Stimulated activated CD8-positive, alpha-beta memory T cell treated with anti-CD3 and anti-CD28 coated beads, Interleukin-15, amount 100 ng/mL, for 24 hours (primary cell): ENCODE measurements around the gene TPTE.
"Not testable (repeated sequence)": the region's sequence is repeated elsewhere in the genome, so short reads cannot be mapped to it uniquely, and the experiment has no call there.

Experiments used
- DNase-seq: peaks from one replicate; pipeline ENCODE4 v3.0.0-alpha.2; 2020; ENCODE audit warnings: low read depth

The TPTE gene

DNA sequence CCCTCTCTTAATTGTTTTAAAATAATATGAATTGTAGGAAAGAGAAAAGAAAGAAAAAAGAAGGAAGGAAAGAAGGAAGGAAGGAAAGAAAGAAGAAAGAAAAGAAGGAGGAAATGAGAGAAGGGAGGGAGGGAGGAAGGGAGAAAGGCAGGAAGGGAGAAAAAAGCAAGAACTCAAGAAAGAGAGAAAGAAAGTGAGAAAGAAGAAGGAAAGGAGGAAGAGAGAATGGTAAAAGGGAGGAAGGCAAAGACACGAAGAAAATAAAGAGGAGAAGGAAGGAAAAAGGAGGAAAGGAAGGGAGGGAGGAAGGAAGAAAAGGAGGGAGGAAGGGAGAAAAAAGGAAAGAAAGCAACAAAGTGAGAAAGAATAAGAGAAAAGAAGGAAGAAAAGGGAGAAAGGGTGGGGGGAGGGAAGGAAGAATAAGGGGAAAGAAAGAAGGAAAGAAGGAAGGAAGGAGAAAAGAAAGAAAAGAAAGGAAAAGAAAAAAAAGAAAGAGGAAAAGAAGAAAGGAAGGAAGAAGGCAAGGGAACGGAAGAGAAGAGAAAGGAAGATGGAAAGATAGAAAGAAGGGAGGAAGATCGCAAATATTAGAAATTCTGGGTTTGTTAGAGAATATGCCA is 95.9 kb downstream of the TPTE start:
- not testable (repeated sequence) for DNase-seq

GRCh38 chr21:10627316-10627863 is 106.0 kb downstream of the TPTE start:
- DNase-seq, result no peak

DNA sequence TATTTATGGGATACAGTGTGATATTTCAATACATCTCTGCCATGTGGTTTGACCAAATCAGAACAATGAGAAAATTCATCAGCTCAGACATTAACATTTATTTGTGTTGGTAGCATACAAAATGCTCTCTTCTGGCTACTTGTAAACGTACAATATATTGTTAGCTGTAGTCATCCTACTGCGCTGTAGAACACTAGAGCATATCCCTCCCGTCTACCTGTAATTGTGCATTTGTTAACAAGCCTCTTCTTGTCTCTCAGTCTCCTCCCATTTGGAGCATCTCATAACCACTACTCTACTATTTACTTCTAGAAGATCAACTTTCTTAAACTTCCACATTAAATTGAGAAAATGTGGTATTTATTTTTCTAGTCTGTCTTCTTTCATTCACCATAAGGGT is 107.9 kb downstream of the TPTE start:
- DNase-seq, result not testable (repeated sequence)

DNA sequence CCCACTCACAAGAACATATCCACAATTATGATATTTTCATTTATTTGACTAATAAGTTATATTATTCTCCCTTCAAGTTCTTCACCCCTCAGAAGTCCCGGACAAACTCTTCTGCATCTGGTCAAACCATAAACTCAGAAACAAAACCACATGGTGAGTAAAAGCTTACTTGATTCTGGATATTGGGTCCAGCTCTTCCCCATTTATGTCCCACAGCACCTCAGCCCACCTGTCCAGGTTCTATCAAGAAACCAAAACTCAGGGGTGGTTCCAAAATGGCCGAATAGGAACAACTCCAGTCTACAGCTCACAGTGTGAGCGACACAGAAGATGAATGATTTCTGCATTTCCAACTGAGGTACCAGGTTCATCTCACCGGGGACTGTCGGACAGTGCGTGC is 109.4 kb downstream of the TPTE start:
- not testable (repeated sequence) for DNase-seq

DNA sequence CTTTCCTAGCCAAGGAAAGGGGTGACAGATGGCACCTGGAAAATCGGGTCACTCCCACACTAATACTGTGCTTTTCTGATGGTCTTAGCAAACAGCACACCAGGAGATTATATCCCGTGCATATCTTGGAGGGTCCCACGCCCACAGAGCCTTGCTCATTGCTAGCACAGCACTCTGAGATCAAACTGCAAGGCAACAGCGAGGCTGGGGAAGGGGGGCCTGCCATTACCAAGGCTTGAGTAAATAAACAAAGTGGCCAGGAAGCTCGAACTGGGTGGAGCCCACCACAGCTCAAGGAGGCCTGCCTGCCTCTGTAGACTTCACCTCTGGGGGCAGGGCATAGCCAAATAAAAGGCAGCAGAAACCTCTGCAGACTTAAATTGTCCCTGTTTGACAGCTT is 109.9 kb downstream of the TPTE start:
- DNase-seq, result not testable (repeated sequence)

DNA sequence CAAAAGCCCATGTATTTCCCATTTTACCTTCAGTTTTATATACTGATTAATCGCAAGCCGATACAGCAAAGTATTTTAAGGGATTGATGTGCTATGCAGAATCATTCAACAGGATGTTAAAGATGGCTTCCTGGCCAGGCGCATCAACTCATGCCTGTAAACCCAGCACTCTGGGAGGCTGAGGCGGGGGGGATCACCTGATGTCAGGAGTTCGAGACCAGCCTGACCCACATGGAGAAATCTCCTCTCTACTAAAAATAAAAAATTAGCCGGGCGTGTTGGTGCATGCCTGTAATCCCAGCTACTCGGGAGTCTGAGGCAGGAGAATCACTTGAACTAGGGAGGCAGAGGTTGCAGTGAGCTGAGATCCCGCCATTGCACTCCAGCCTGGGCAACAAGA is 116.8 kb downstream of the TPTE start:
- not testable (repeated sequence) for DNase-seq

GRCh38 chr21:10639123-10639522 is 117.7 kb downstream of the TPTE start:
- DNase-seq, result no peak

- DNase-seq, result not testable (repeated sequence)
These were observed 118.4 kb downstream of the TPTE start for GRCh38 chr21:10639746-10640145.

DNA sequence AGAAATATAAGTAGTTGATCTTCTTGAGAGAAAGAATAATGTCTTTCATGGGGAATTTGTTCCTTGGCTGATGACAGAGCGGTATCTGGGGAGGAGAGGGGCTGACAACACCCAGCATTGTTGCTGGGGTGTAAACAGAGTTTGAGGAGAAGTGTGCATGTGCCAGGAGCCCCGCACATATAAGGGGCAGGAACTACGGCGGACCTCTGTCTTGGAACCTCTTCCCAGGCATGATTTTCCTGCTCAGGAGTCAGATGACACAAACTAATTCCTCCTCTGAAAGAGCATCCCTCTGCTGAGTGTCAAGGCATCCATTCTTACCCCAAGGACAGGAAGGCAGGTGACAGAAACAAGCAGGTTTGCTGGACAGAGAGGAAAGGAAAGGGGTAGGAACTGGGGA is 119.1 kb downstream of the TPTE start:
- no peak for DNase-seq

DNA sequence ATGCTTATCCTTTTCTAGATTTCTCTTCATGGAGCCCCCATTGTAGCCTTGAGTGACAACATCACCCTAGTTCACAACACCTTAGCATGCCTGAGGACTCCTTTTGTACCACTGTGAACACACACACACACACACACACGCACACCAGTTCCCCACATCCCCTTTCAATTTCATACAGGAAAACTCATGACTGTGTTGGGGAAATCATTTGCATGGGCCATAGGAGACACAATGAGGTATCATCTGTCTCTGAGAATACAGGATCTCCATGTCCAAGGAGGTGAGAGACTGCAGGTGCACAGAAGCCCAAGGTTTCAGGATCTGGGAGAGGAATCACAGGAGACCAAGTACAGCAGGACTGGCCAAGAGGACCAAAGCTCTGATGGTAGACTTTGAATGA is 119.7 kb downstream of the TPTE start:
- DNase-seq, result no peak

- DNase-seq, result not testable (repeated sequence)
These were observed 124.3 kb downstream of the TPTE start for GRCh38 chr21:10645667-10646066.

DNA sequence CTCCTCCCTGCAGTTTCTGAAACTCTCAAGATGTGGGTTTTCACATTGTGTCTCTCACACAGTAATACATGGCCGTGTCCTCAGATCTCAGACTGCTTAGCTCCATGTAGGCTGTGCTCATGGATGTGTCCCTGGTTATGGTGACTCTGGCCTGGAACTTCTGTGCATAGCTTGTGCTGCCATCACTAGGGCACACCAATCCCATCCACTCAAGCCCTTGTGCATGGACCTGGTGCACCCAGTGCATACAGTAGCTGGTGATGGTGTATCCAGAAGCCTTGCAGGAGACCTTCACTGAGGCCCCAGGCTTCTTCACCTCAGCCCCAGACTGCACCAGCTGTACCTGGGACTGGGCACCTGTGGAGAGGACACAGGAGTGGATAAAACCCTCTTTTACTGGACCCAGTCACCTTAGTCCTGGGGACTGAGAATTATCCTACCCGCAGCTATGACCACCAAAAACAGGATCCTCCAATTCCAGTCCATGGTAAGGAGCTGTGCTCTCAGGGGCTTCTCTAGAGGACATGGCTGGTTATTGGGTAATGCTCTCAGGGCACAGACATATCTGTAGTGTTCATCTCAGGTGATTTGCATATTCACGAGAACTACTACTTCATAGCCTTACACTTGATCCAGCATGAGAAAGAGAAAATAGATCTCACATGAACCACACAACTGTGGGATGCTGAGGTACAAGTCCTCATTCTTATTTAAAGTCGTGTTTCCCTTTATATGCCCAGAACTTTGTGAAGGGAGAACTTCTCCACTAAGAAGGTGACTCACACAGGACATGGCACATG is 128.2 kb downstream of the TPTE start:
- not testable (repeated sequence) for DNase-seq

- DNase-seq, result not testable (repeated sequence)
These were observed 128.9 kb downstream of the TPTE start for GRCh38 chr21:10650297-10650696.
